ENCODE measurements around the gene TAS2R60.

GRCh38 chr7:143493751-143494150 is 50.5 kb downstream of the TAS2R60 start:
- TF ChIP-seq CTCF (IDR thresholded peaks at IDR 0.05): no peak
- TF ChIP-seq NFIC (IDR thresholded peaks at IDR 0.05; ENCODE audit: borderline replicate concordance): no peak
- no peak for TF ChIP-seq EP300 (IDR thresholded peaks at IDR 0.05; ENCODE audit: borderline replicate concordance in 1 of 2, low read depth in 1 of 2, low read length in 1 of 2)
- TF ChIP-seq RCOR1 (IDR thresholded peaks at IDR 0.05; ENCODE audit: low read length): no peak
- TF ChIP-seq POLR2AphosphoS5 (IDR thresholded peaks at IDR 0.05; ENCODE audit: low read depth, low read length): no peak
- TF ChIP-seq TEAD4 (IDR thresholded peaks at IDR 0.05; ENCODE audit: borderline replicate concordance, insufficient read depth): no peak
- TF ChIP-seq PBX3 (IDR thresholded peaks at IDR 0.05): no peak
- no peak for TF ChIP-seq REST (IDR thresholded peaks at IDR 0.05; ENCODE audit: low read depth, low read length)
- TF ChIP-seq NRF1 (IDR thresholded peaks at IDR 0.05; ENCODE audit: low read depth, low read length): no peak
- no peak for TF ChIP-seq RFX5 (IDR thresholded peaks at IDR 0.05; ENCODE audit: low read length)
- no peak for TF ChIP-seq SMC3 (IDR thresholded peaks at IDR 0.05; ENCODE audit: low read depth, low read length)
